Pulmonary artery endothelial cell (primary cell): ENCODE results near the gene PLEKHM3. TPM values are rescaled to one million over a fixed set of nuclear protein-coding genes. Genes with fewer than 3 reads are reported as not detected.
A peak's percentile ranks its signal among the peaks of the same experiment; 100 is the strongest.

Experiments
- DNase-seq: peaks from one replicate; pipeline ENCODE4 v3.0.0-alpha.2; 2011; ENCODE audit warnings: low read depth, low spot score
- total RNA-seq: library from RNA; depleted of rRNA; stranded (reverse); fragments of >200 nt; gene quantifications from 2 replicates; pipeline ENCODE4 v1.2.3, GENCODE V29; 2014

PLEKHM3 gene
- total RNA-seq, 1 donor from 2014 or later = 7.2 TPM

GRCh38 chr2:207863345-207863744, 162.0 kb downstream of the PLEKHM3 start:
- DNase-seq = no peak

- no peak for DNase-seq
These were observed 163.5 kb downstream of the PLEKHM3 start for GRCh38 chr2:207861789-207862188.

DNA sequence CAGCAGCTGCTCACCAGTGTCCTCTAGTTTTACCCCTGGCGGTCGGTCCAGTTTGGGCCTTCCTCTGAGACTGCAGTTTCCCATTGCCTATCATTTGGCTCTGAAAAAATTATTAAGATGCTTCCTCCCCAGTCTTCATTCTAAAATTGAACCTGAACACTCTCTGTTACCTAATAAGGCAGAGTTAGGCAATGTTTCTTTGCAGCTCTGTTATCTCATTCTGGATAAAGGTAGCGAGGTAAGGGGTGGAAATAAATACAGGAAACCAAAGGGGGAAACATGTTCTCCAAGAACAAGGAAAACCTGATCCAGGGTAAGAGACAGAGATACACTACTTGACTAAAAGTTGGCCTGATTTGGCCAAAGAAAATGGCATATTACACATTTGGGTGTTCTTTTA, 164.6 kb downstream of the PLEKHM3 start:
- DNase-seq = no peak

DNA sequence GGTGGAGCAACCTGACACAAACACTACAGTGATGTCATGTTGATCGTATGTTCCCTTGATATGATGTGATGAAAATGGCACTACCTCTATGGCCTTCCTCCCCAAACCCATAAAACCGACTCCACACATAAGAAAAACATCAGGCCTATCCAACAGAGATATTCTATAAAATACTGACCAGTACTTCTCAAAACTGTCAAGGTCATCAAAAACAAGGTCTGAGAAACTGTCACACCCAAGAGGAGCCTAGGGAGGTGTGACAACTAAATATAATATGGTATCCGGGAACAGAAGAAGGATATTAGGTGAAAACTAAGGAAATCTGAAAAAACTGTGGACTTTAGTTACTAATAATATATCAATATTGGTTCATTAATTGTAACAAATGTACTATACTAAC, 169.7 kb downstream of the PLEKHM3 start:
- DNase-seq = no peak

- DNase-seq = no peak
These were observed 170.6 kb downstream of the PLEKHM3 start for GRCh38 chr2:207854484-207855440.

GRCh38 chr2:207852791-207853190, 172.5 kb downstream of the PLEKHM3 start:
- DNase-seq = no peak

DNA sequence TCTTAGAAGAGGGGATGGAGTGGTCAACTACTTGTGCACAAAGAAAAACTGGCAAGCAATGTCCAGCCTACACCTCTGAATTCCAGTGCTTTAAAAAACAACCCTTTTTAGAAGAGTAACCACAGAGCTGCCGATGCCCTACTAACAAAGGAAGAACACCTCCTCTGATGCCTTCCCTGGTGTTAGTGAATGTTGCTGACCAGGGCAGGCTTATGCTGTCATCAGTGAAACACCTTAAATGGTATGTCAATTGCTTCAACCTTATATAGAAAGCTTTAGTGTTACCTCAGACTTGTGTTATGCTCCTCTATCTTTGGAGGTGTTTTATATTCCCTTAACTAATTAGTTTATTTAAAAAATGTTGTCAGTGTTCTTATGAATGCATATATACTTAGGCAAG, 175.9 kb downstream of the PLEKHM3 start:
- DNase-seq = no peak

- no peak for DNase-seq
These were observed 176.8 kb downstream of the PLEKHM3 start for GRCh38 chr2:207848545-207848928.

DNA sequence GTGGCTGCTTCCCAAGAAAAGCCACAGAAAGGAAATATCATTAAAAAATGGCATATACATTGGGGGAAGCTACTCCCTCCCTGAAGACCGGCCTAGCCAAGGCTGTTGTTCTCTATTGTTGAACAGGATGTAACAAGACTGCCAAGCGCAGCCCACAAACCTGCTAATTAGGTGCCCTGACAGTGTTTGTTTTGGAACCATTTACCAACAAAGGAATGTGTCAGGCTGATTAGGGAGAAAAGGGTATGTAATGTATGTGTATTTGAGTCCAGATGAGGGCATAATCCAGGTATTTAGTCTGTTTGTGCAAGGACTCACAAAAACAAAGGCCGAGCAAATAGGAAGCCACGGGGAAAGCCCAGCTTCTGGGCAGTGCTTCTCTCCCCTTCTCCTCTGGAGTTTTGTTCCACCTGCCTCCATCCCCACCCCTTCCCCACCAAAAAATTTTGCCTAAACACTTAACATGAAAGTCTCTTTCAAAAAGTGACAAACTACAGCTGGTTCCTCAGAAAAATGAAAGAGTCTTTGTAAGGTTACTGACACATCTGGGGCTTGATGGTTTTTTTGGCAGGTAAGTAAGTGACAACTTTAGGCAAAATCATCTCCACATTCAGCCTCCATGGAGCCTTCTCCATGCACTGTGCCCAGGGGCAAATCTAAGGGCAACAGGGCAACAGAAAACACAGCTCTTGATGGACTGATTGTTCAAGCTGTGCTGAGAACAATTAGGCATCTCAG, 177.4 kb downstream of the PLEKHM3 start:
- DNase-seq = peak; percentile 92

GRCh38 chr2:207847098-207847806, 178.1 kb downstream of the PLEKHM3 start:
- no peak for DNase-seq

DNA sequence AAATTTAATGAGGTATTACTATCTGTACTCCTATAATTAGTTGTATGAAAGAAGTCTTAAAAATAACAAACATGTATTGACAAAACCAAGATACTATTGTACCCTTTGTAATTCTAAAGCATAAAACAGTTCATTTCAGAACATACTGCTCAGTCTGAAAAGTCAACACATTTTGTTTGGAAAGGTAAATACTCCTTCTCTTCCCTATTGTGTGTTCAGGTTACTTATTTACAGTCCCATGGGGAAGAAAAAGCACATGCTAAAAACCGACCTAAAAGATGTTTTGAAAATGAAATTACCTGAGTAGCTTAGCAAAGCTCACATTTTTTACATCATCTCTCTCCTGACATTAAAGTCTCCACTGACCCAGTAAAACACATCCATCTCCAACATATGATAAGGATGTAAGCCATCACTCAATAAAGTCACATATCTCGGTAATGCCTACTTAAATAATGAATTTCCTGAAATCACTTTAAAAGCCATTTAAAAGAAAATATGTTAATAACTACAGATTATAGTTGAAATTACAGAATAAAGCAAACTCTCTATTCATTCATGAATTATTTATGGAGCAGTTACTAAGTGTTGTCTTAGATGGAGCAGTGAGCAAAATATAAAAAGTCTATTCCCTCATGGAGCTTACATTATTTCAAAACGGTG, 180.0 kb downstream of the PLEKHM3 start:
- DNase-seq = no peak

DNA sequence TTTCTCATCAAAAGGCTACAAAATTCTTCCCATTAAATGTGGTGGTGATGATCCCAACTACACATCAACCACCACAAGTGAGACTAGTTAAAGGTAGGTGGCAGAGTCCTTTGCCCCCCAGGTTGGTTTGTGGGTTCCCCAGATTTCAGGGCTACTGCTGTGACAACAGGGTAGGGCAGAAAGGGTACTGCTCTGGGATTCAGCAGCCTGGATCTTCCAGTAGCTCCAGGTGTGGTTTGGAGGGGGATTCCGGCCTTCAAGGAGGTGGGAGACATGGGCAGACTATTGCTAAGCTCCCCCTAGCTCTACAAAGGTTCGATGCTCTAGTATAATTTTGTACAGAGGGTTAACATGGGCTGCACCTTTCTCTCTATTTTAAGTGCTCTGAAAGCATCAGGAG, 180.7 kb downstream of the PLEKHM3 start:
- no peak for DNase-seq

- no peak for DNase-seq
These were observed 185.2 kb downstream of the PLEKHM3 start for GRCh38 chr2:207840101-207840500.

DNA sequence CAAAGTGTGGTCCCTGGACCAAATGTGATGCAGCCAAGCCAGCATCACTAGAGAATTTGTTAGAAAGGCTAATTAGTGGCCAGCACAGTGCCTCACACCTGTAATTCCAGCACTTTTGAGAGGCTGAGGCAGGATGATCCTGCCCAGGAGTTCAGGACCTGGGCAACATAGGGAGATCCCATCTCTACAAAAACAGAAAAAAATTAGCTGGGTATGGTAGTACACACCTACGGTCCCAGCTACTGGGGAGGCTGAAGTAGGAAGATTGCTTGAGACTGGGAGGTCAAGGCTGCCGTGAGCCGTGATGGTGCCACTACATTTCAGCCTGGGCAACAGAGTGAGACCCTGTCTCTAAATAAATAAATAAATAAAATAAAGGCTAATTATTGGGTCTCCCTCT, 185.8 kb downstream of the PLEKHM3 start:
- no peak for DNase-seq

GRCh38 chr2:207839028-207839427, 186.3 kb downstream of the PLEKHM3 start:
- no peak for DNase-seq

DNA sequence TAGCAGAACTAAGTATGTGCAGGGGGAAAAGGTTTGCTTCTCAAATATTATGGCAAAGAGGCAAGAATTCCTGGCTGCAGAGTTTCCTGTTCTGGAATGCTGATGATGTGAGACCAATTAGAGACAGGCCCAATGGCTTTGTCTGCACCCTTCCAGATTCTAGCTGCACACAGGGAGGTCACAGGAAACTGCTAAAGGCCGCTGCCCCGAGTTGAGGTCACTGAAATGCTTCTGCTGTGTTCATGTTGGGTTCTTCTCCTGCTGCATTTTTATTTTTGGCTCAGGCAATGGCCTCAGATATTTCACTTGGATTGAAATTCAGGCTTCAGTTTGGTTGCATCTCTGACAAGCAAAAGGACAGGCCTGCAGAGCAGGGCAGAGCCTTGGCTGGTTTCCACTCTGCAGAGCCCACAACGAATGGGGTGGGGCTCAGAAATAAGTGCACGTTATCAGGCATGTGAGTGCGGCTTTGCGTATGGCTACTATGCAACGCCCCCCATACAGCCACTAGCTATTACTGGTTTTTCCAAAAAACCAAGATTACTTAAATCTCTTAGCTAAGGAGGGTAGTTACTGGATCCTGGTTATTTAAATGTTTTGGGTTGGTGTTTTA, 188.7 kb downstream of the PLEKHM3 start:
- DNase-seq = no peak

- DNase-seq = no peak
These were observed 189.5 kb downstream of the PLEKHM3 start for GRCh38 chr2:207835805-207836204.

- no peak for DNase-seq
These were observed 192.0 kb downstream of the PLEKHM3 start for GRCh38 chr2:207833251-207833751.

GRCh38 chr2:207831584-207832248, 193.6 kb downstream of the PLEKHM3 start:
- DNase-seq = no peak

DNA sequence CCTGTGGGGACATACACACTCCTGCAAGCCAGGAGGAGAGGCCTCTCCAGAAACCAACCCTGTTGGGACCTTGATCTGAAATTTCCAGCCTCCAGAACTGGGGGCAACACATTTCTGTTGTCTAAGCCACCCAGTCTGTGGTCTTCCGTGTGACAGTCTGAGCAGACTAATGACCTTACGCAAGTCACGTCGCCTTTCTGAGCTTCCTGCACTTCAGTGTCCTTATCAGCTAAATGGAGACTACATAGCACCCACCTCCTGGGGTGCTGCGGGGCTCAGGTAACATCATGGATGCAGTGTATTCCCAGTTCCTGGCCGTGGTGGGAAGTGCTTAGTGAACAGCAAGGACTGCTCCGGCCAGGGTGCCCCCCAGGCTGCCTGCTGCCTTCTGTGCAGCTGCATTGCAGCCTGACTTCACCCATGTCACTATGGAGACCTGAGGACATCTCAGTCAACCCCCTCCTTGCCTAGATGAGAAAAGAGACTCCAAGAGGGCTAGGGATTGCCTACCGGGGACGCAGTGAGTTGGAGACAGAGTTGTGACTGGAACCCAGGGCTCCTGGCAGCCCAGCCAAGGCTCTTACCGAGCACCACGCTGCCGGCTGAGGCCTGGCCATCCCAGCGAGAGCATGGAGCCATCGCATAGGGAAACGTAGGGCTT, 194.4 kb downstream of the PLEKHM3 start:
- no peak for DNase-seq
